HG02623 (cell line): ENCODE results near the gene M1AP.

Experiments used
- ATAC-seq: cut with Tn5 transposase; IDR thresholded peaks from one replicate; pipeline ENCODE4 v1.9.1; 2021; ENCODE audit warnings: moderate library complexity; ENCODE audit not compliant: unreplicated experiment

M1AP gene

DNA sequence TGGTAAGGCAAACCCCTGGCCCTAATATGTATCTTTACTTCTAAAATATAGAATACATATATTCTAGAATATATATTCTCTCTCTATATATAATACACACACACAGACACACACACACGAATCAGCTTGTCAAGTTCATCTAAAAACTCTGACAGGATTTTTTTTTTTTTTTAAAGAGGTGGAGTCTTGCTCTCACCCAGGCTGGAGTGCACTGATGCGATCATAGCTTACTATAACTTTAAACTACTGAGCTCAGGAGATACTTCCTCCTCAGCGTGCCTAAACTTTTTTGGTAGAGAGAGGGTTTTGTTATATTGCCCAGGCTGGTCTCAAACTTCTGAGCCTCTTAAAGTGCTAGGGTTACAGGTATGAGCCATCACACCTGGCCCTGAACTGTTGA is 48.5 kb downstream of the M1AP start:
- no peak for ATAC-seq

DNA sequence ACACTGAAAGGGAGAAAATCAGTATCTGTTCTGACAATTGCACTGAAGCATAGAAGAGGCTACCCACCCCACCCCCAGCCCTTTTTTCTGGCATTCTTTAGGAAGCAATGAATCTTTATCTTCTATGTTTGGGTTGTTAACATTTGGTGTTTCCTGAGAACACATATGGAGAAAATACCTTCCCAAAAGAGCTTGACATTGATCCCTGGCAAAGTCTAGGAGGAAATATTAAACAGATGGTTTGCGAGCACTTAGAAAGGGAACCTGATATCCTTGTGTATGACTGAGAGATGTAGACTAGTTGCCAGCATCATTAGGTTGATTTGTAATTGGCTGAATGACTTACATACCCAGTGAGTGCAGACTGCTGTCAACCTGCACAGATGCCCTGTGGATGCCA is 50.7 kb downstream of the M1AP start:
- ATAC-seq, result no peak

DNA sequence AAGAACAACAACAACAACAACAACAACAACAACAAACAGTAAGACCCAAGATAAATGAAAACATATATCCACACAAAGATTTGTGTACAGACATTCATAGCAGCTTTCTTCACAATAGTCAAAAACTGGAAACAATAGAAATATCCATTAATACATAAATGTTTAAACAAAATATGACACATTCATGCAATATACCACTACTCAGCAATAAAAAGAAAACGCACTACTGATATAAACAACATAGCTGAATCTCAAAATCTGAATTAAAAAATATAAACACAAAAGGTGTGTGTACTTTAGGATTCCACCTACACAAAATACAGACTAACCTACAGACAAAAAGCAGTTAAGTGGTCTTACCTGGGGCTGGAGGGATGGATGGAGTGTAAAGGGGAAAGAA is 51.5 kb downstream of the M1AP start:
- no peak for ATAC-seq

DNA sequence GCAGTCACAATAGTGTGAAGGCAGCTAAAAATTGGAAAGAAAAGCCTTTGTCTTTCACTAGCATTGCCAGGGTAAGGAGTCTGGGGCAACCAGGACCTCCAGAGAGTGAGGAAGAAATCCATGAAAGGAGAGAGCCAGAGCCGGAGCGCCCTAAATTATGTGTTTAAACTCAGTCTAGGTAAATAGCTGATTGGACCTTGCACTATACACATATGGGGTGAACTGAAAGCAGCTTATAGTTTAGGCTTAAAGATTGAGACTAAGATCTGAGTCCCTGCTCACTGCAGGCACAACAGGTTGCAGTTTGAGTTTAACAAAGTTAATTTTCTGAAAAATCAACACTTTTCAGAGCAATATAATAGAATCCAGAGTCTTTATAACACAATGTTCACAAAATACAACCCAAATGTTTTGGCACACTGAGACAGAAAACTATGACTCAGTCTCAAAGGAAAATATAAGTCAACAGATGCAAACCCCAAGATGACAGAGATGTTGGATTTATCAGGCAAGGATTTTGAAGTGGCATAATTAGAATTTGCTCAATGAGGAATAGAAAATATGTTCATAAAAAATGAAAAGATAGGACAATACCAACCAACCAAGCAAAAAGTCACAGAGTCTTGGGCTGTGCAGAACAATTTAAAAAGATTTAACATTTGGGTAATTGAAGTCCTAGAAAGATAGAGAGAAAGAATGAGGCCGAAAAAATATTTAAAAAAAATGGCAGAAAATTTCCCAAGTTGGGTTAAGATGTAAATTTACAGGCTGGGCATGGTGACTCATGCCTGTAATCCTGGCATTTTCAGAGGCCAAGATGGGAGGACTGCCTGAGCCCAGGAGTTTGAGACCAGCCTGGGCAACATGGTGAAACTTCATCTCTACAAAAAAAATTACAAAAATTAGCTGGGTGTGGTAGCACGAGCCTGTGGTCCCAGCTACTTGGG is 54.0 kb downstream of the M1AP start:
- no peak for ATAC-seq

DNA sequence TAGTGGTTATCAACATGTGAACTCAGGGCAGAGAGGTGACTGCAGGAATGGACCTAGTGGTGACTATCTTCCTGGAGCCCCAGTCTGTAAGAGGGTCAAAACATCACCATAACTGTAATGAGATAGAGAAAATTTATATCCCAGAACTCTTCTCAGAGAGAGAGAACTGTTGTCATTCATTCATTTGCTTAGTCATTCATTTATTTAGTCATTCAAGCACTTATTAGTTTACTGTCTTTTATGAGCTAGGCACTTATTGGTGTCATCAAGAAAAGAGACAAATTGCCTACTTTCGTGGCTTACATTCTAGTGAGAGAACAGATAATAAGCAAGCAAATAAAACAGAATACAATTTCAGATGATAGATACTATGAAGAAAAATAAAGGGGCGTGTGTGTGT is 59.5 kb downstream of the M1AP start:
- ATAC-seq, result no peak

DNA sequence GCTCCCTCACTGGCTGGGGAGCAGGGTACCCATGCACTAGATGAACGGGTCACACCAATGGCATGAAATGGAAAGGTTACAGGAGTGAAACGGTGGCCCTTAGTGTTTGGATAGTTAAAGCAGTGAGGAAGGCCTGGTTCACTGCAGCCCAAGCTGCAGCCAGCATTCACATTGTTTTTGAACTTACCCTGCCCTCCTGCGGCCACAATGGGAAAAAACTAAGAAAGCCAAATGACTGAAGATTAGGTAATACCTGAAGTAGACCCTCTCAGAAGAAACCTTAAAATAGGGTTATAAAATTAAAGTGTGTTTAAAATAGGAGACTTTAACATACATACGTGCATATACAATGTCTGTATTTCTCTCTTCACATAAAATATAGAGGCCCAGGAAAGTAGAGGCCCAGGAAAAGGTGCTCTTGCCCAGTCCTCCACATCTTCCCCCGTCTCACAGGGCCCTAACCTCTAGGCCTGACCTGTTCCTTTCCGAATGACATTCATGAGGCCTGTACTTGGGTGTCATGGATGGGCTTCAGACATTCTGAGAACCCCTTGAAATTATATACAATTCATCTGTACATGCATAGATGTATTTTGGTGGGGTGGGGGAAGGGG is 60.4 kb downstream of the M1AP start:
- ATAC-seq, result peak; percentile 51

DNA sequence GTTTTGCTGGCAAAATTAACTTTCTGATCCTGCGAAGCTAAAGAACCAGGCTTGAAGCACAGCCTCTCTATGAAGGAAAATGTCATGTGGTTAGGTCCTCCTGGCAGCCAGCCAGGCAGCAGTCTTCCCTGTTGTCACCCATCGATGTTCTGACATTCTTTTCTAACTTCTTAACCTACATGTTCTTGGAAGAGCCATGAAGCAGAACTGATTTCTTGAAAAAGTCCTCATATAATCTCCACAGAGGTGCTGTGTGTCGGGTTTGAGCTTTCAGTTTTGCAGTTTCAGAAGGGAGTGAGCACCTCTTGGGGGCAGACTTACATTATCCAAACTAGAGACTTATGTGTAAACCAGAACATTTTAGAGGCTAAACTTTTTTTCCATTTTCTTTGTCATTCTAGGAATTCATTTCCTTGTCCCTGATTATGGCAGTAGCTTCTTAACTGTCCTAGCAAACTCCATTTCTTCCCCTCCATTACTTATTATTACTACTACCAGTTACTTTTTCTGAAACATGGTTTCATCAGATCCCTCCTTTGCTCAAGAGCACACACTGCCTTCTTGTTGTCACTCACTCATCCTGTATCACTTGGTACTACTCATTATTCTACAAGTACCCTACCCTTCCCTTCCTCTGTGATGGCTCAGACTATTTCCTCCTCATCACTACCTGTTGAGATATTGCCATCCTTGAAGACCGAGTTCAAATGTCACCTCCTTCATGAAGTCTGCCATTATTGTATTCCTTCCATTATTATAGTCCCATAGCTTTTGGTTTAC is 62.5 kb downstream of the M1AP start:
- no peak for ATAC-seq

DNA sequence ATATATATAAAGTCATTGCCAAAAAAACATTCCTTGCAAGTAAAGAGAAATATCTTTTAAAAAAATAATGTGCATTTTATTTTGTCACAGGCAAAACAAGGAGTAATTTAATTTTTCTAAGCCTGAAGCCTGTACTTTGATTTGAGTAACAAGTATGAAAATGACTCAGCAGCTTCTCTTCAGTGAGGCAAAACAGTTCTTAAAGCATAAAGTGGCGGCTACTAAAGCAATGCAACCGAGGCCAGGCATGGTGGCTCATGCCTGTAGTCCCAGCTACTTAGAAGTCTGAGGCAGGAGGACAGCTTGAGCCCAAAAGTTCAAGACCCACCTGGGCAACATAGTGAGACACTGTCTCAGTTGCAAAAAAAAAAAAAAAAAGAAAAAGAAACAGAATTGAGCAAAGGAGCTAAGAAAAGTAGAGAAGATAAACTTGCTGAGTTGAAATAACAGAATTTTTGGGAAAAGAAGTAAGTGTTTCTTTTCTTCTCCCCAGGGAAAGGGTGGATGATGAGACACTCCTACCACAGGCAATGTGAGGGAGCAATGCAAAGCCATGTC is 64.0 kb downstream of the M1AP start:
- ATAC-seq, result no peak

DNA sequence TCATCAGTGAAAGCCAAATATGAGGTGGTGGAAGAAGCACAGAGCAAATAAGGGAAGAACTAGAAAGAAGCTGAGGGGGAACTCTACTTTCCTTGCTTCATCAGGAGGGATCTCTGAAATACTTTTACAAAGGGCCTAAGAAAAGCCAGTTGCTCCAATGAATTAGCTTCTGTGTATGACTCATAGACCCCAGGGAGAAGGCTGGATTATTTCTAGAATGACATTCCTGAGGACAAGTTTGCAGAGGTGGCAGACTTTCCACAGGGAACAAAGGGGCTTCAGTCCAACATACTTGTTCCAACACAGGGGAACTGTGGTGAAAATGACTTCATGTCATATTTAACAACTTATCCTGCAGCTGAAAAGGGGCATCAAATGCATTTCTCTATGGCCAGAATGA is 64.6 kb downstream of the M1AP start:
- no peak for ATAC-seq

DNA sequence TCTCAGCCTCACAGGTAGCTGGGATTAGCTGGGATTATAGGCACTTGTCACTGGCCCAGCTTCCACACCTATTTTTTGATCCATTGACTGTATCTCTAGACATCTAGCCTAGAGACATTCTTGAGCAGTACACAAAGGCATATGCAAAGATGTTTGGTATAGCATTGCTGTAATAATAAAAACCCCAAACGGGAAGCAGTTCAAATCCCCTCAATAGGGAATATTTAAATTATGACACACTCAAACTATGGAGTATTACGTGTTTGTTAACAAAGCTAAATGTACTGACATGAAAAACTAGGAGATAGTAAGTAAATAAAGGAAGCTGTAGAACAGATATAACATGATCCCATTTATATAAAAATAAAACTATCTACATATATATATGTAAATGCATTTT is 65.9 kb downstream of the M1AP start:
- no peak for ATAC-seq

DNA sequence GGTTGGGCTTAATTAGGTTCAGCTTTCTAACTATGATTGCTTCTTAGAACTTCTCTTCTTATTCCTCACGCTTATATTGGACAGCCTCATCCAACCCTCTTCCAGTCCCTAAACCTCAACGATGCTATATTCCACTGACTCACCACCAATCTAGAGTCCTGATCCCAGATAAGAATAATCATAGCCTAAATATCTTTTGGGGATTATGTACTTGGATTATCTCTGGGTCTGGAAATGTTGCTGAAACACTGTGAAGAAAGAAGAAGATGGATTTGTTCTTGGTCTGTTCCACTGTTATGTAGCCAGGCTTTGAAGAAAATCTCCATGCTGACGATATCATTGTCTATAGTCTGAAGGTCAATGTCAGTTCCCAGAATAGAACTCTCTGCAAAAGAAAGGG is 66.7 kb downstream of the M1AP start:
- ATAC-seq, result no peak

DNA sequence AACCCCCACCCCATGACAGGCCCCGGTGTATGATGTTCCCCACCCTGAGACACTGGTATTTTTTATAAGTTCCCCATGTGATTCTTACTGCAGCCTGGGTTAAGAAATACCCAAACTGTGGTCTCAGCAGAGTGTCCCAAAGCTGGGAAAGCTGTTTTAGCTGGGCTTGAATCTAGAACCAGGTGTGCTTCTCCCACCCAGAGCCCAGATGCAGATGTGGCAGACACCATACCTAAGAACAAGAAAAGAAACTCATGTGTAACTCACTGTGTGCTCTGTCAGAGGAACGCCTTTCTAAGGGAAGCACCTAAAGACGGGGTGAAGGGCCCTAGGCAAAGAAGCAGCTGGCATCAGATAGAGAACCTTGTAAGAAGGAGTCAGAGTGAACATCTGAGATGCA is 69.7 kb downstream of the M1AP start:
- ATAC-seq, result peak; percentile 42

DNA sequence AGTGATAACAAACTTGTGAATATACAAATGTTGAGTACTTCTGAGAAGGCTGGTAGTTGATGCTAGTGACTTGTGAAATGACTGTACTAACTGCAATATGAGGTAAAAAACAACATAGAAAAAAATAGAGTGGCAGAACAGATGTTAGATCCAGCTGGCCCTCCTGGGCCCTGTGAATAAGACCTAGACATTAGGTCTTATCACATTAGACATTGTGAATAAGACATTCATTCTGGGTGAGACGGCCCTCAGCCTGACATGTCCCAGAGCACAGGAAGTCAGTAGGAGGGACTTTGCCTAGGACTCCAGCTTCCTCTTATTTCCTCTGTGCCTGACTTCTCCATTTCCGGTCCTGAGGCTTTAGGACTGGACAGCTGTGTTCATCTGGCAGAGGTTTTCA is 70.7 kb downstream of the M1AP start:
- ATAC-seq, result no peak

DNA sequence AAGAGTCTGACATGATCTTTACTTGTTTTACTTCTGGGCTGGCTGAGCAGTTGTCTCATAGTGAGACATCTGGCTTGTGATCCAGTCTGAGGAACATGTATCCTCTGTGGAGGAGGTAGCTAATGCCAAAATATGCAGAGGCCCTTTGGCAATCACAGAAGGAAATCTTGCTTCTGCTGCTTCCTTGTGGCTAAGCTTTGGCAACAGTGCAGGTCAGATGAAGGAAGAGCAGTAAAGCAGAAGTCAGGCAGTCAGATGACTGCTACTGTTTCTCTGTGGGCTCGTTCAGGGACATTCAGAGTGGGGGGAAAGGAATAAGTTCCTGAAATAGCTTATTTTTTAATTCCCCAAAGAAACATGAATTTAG is 71.3 kb downstream of the M1AP start:
- no peak for ATAC-seq

DNA sequence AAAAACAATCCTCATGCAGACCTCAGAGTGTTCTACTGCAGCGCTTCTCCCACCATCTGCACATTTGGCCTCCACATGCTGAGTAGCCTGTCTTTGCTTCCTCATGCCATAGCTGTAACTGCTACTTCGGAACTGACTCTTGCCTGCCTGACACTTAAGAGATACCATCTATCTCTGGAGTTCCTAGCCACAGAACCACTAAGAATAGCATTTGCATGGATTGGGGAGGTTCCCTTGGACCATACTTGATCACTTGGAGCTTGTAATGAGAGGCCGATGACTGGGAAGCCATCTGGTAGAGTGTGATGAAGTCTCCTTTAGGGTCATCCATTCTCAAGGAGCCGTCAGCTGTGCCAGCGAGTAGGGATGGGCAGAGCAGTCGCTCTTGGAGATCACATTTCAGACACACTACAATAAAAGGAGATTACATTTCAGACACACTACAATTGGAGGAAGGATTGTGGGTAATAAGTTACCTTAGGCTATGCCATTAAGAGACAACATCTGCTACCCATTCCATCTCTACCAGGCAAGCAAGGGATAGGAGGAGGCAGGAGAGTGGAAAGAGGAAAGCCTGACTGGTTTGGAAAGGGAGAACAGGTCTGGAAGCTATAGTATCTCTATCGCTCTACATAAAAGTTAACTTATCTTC is 71.8 kb downstream of the M1AP start:
- ATAC-seq, result no peak

DNA sequence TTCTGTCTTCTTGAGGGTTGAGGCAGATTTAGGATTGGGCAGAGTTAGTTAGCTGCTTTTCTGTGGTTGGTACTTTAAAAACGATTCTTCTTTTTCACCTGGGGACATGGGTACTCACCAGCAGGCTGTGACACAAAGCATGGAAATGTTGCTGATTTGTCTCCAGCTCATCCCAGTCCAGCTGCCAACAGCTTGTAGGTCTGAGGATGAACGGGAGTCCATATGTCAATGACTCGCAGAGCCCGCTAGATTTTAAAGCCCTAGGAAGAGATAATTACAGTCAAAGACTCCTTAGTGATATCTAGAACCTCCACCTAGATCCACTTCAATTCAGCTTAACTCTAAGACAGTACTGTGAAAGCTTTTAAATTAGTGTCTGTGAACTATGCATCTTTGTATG is 72.8 kb downstream of the M1AP start:
- no peak for ATAC-seq

DNA sequence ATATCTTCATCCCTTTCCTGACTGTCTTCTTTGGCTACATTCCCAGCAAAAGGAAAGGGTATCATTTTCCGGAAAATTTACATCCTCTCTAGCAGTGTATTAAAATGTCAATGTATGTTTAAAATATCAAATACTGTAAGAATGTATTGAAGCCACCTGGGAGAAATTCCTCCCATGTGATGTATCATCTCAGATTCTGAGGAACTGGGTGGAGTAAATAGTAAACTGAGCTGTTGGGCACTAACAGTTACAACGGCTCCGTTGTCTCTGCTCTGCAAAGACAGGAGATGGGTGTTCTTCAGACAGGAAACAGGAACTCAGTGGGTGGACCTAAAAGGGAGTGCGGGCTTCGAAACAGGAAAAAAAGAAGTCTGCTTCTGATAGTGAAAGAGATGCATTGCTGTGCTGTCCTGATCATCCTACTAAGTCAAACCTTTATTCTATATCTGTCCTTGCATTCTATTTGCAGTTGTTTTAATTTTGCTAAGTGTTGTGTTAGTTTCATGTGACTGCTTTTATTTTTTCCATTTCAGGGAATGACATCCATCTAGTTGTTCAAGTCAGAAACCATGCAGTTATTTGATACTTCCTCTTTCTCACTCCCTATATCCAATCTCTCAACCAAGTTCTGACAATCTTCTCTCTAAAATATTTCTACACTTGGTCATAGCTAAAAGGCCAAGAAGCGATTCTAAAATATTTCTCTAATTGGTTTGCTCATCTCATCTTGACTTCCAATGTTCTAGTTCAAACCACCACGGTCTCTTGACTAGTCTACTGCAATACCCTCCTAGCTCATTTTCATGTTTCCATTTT is 74.2 kb downstream of the M1AP start:
- no peak for ATAC-seq

DNA sequence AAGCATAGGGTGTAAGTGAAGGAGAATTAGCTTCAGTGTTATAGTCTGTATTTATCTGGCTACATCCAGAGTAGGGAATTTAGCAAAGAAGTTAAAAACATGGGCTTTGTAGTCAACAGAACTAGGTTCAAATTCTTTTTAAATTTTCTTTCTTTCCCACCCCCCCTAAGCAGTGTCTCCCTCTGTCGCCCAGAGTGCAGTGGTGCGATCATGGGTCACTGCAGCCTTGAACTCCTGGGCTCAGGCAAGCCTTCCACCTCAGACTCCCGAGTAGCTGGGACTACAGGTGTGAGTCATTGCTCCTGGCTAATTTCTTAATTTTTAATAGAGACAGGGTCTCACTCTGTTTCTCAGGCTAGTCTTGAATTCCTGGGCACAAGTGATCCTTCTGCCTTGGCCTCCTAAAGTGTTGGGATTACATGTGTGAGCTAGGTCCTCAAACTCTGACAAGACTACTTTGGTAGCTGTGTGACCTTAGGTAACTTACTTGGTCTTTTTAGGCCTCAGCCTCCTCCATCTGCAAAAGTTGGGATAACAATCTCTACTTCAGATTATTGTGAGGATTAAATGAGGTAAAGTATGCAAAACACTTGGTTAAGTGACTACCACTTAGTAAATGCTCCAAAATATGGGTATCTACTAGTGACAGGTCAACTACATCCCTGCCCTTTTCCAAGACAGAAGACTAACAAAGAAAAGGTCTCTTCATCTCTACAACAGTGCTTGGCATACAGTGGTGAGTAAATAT is 75.8 kb downstream of the M1AP start:
- no peak for ATAC-seq

DNA sequence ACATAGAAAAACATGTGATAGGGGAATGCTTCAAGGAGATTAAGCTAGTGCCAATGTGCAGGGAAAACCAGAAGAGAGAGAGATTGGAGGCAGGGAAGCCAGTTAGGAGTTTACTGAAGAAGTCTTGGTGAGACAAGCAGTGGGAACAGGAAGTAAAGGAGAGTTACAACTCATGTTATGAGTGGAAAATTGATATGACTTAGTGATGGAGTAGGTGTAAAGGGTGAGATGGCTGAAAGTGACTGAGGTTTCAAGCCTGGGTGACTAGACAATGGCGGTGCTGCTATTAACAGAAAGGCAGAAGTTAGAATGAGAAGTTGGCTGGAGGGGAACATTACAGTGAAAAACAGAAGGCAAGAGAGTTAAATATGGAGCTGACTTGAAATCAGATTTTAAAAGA is 77.1 kb downstream of the M1AP start:
- peak; percentile 60 for ATAC-seq
